ENCODE measurements around the gene ATP6V0E1. TPM values are rescaled to one million over a fixed set of nuclear protein-coding genes. Genes with fewer than 3 reads are reported as not detected.

Gene ATP6V0E1
- total RNA-seq, 2 donors from 2014 or later = 41.2 to 68.7 TPM

DNA sequence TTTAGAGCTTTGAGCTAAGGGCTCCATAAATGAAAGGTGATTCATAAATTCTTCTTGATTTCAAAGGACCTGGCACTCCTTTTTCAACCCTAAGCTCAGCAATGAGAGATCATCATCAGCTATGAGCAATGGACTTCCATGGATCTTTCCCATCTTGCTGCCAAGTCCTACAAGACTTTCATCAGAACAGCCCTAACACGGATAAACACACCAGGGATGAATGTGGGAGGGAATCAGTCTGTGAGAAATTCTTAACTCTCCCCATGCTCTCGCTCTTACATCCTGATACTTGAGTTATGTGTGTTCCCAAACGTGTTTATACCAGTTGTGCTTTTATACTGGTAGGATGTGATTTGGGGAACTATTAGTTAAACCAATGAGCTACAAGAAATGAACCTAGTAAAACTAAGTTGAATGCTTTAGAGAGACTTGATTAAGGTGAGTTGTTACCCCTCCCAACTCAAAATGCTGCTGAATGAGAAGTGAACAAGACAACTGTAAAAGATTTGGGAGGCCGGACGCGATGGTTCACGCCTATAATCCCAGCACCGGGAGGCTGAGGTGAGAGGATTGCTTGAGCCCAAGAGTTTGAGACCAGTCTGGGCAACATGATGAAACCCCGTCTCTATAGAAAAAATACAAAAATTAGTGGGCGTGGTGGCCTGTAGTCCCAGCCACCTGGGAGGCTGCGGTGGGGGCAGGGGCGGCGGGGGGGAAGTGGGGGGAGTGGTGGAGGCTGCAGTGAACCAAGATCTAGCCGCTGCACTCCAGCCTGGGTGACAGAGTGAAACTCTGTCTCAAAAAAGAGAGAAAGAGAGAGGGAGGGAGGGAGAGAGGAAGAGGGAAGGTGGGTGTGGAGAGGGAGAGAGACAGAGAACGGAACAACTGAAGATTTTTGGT is 29.5 kb upstream of the ATP6V0E1 start:
- DNase-seq (no peak), ATAC-seq (no peak)
- Histone ChIP-seq H3K9me3 (no peaks in the 10 kb centered on the region), H3K36me3 (replicated peaks in 1 of 2; ENCODE audit: insufficient read depth in 1 of 2, low read depth in 2 of 2) (peaks cover 0 to 4% of the 10 kb centered on the region in 2 donors), H3K27ac (no peak overlapping the region), H3K4me3 (no peak overlapping the region), H3K4me1 (peaks cover 5% of the 10 kb centered on the region), H3K27me3 (no peaks in the 10 kb centered on the region)
- no peak for TF ChIP-seq POLR2A (IDR thresholded peaks at IDR 0.05)
- TF ChIP-seq, protein P1, sequence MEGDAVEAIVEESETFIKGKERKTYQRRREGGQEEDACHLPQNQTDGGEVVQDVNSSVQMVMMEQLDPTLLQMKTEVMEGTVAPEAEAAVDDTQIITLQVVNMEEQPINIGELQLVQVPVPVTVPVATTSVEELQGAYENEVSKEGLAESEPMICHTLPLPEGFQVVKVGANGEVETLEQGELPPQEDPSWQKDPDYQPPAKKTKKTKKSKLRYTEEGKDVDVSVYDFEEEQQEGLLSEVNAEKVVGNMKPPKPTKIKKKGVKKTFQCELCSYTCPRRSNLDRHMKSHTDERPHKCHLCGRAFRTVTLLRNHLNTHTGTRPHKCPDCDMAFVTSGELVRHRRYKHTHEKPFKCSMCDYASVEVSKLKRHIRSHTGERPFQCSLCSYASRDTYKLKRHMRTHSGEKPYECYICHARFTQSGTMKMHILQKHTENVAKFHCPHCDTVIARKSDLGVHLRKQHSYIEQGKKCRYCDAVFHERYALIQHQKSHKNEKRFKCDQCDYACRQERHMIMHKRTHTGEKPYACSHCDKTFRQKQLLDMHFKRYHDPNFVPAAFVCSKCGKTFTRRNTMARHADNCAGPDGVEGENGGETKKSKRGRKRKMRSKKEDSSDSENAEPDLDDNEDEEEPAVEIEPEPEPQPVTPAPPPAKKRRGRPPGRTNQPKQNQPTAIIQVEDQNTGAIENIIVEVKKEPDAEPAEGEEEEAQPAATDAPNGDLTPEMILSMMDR (IDR thresholded peaks at IDR 0.05) = no peak
- 68 to 71% methylated on average over 15 of the region's 15 CpGs for WGBS, 2 donors
- intact Hi-C loops (cut with DNase I) = no loop called here

DNA sequence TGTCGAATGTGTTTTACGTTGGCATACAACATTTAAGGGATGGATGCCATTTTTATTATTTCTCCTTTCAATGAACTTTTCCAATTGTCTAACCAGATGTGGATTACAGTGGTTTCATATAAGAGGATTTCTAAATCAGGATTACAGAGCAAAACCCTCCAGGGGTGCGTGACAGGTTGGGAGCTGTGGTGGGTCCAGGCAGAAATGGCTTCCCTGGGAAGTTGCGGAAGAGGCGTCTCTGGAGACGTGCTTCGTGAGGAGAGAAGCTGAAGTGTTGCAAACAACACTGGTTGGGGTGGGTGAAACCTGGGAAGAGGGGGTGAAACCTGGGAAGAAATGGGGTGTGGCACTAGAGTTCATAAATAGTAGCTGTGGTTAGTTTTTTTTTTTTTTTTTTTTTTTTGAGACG is 28.8 kb upstream of the ATP6V0E1 start:
- Histone ChIP-seq H3K4me1 (peaks cover 7% of the 10 kb centered on the region), H3K4me3 (no peak overlapping the region), H3K27ac (no peak overlapping the region), H3K27me3 (no peaks in the 10 kb centered on the region), H3K9me3 (no peaks in the 10 kb centered on the region), H3K36me3 (replicated peaks in 1 of 2; ENCODE audit: insufficient read depth in 1 of 2, low read depth in 2 of 2) (peaks cover 0 to 4% of the 10 kb centered on the region in 2 donors)
- intact Hi-C loops (cut with DNase I) = no loop called here
- DNase-seq (no peak), ATAC-seq (no peak)
- 67 to 78% methylated on average over 8 of the region's 8 CpGs for WGBS, 2 donors
- TF ChIP-seq, protein P1 (IDR thresholded peaks at IDR 0.05) = no peak
- TF ChIP-seq POLR2A (IDR thresholded peaks at IDR 0.05) = no peak

DNA sequence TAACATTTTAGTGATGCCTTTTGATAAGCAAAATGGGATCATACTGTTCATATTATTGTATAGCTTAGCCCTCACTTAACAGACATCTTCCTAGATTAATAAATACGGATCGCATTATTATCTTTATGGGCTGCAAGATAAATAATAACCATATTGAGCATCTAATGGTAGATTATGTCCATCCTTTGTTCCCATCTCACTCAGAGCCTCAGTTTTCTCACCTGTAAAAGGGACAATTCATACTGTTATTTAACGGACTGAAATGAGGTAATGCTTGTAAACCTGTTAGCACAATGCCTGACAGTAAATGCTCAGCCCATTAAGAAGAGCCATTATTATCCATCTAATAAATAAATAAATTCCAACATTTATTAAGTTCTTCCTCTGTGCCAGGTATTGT is 27.3 kb upstream of the ATP6V0E1 start:
- no peaks in the 10 kb centered on the region for H3K27me3 ChIP-seq
- 51 to 54% methylated on average over 3 of the region's 3 CpGs for WGBS, 2 donors
- peaks cover 0 to 4% of the 10 kb centered on the region in 2 donors for H3K36me3 ChIP-seq (replicated peaks in 1 of 2; ENCODE audit: insufficient read depth in 1 of 2, low read depth in 2 of 2)
- H3K4me3 ChIP-seq = no peak overlapping the region
- H3K4me1 ChIP-seq = peaks cover 21% of the 10 kb centered on the region
- intact Hi-C loops (cut with DNase I) = no loop called here
- ATAC-seq = no peak
- no peak for TF ChIP-seq POLR2A (IDR thresholded peaks at IDR 0.05)
- TF ChIP-seq, protein P1 (IDR thresholded peaks at IDR 0.05) = no peak
- no peak overlapping the region for H3K27ac ChIP-seq
- DNase-seq = no peak
- no peaks in the 10 kb centered on the region for H3K9me3 ChIP-seq

DNA sequence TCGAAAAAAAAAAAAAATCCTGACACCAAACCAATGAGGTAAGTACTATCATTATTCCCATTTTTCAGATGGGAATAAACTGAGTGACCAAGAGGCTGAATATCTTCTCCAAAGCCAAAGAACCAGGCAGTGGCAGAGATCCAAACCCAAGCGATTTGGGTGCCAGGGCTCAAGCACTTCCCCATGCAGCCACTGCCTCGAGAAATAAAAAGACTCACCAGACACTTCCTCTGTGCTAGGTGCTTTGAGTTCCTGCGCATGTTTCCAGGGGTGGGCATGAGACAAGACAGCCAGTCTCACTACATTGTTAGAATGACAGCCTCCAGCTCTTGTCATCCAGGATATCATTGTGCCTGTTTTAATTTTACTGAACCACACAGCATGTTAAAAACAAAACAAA is 26.6 kb upstream of the ATP6V0E1 start:
- no peak overlapping the region for H3K4me3 ChIP-seq
- intact Hi-C loops (cut with DNase I) = no loop called here
- DNase-seq (no peak), ATAC-seq (no peak)
- TF ChIP-seq POLR2A (IDR thresholded peaks at IDR 0.05) = no peak
- TF ChIP-seq, protein P1 (IDR thresholded peaks at IDR 0.05) = no peak
- no peaks in the 10 kb centered on the region for H3K36me3 ChIP-seq (replicated peaks in 1 of 2; ENCODE audit: insufficient read depth in 1 of 2, low read depth in 2 of 2)
- WGBS, 2 donors = 50 to 58% methylated on average over 4 of the region's 4 CpGs
- H3K27ac ChIP-seq = no peak overlapping the region
- H3K4me1 ChIP-seq = peaks cover 21% of the 10 kb centered on the region
- H3K9me3 ChIP-seq = no peaks in the 10 kb centered on the region
- H3K27me3 ChIP-seq = no peaks in the 10 kb centered on the region

DNA sequence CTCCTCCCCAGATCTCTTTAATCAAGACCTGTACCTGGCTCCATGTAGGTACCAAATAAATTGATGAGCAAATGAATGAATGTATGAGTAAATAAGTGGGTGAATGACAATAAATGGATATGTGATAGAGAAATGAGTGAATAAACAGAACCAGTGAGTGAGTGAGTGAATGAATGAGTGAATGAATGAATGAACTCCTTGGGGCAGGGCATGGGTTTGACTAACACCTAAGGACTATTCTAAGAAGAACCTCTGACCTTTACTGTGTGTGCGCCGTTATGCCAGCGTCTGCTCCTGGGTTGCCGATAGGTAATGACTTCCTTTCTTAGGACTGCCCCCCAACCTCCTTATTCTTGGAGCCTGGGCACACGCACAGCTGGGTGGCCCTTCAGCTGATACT is 26.1 kb upstream of the ATP6V0E1 start:
- H3K27me3 ChIP-seq = no peaks in the 10 kb centered on the region
- H3K4me1 ChIP-seq = peaks cover 21% of the 10 kb centered on the region
- TF ChIP-seq, protein P1 (IDR thresholded peaks at IDR 0.05) = no peak
- no peak for TF ChIP-seq POLR2A (IDR thresholded peaks at IDR 0.05)
- 40 to 51% methylated on average over 5 of the region's 5 CpGs for WGBS, 2 donors
- H3K9me3 ChIP-seq = no peaks in the 10 kb centered on the region
- DNase-seq = no peak
- no peak for ATAC-seq
- H3K4me3 ChIP-seq = no peak overlapping the region
- no peak overlapping the region for H3K27ac ChIP-seq
- intact Hi-C loops (cut with DNase I) = no loop called here
- no peaks in the 10 kb centered on the region for H3K36me3 ChIP-seq (replicated peaks in 1 of 2; ENCODE audit: insufficient read depth in 1 of 2, low read depth in 2 of 2)

All from body of pancreas (tissue), 4 donors.